ENCODE results near the gene DNMT1. TPM values are rescaled to one million over a fixed set of nuclear protein-coding genes. Genes with fewer than 3 reads are reported as not detected.

Gene DNMT1
- total RNA-seq, 1 donor from 2014 or later, result 354 TPM

Other genes starting within 250 kb of the DNMT1 start
- 0.05 and 0.07 TPM in 2 replicates for gene COL5A3, start 184.4 kb downstream of the DNMT1 start, total RNA-seq
- not detected in 2 replicates for gene RDH8, start 181.5 kb downstream of the DNMT1 start, total RNA-seq
- gene SHFL, start 108.6 kb downstream of the DNMT1 start, total RNA-seq, result 101 and 105 TPM in 2 replicates
- 0.88 and 1.7 TPM in 2 replicates for gene ANGPTL6, start 92.3 kb downstream of the DNMT1 start, total RNA-seq
- 83.2 and 88.7 TPM in 2 replicates for gene PPAN, start 88.6 kb downstream of the DNMT1 start, total RNA-seq
- gene P2RY11, start 83.3 kb downstream of the DNMT1 start, total RNA-seq, result 30.4 and 32.4 TPM in 2 replicates
- gene EIF3G, start 75.1 kb downstream of the DNMT1 start, total RNA-seq, result 250 and 269 TPM in 2 replicates
- 8.3 and 8.8 TPM in 2 replicates for gene S1PR2, start 36.4 kb upstream of the DNMT1 start, total RNA-seq
- gene MRPL4, start 57.3 kb upstream of the DNMT1 start, total RNA-seq, result 76.8 and 81.8 TPM in 2 replicates
- 68.3 and 72.7 TPM in 2 replicates for gene ICAM1, start 76.2 kb upstream of the DNMT1 start, total RNA-seq
- 1.2 and 1.3 TPM in 2 replicates for gene ICAM4, start 92.0 kb upstream of the DNMT1 start, total RNA-seq
- 0.10 and 0.37 TPM in 2 replicates for gene ICAM5, start 95.0 kb upstream of the DNMT1 start, total RNA-seq
- gene ZGLP1, start 114.9 kb upstream of the DNMT1 start, total RNA-seq, result 2.1 and 3.1 TPM in 2 replicates
- gene FDX2, start 121.1 kb upstream of the DNMT1 start, total RNA-seq, result 8.6 and 8.8 TPM in 2 replicates
- gene RAVER1, start 138.6 kb upstream of the DNMT1 start, total RNA-seq, result 69.1 and 76.7 TPM in 2 replicates
- 190 and 195 TPM in 2 replicates for gene ICAM3, start 144.7 kb upstream of the DNMT1 start, total RNA-seq
- gene TYK2, start 185.6 kb upstream of the DNMT1 start, total RNA-seq, result 321 and 336 TPM in 2 replicates
- 253 and 263 TPM in 2 replicates for gene CDC37, start 208.6 kb upstream of the DNMT1 start, total RNA-seq
- 59.3 and 61.9 TPM in 2 replicates for gene PDE4A, start 225.6 kb upstream of the DNMT1 start, total RNA-seq

All from T-helper 1 cell treated with Interleukin-12 subunit alpha and Interleukin-12 subunit beta and Interleukin-4 antibody, amounts not matched to agents 30 ng/mL and 1 ng/mL, for 36 hours (primary cell).